ENCODE data around the gene WDR59.
"Not testable (repeated sequence)": the region's sequence is repeated elsewhere in the genome, so short reads cannot be mapped to it uniquely, and the experiment has no call there.

The WDR59 gene

GRCh38 chr16:75011634-75012307 is 26.8 kb upstream of the WDR59 start:
- DNase-seq: no peak

- DNase-seq: no peak
These were observed 25.5 kb upstream of the WDR59 start for GRCh38 chr16:75010427-75010826.

GRCh38 chr16:75007443-75007842 is 22.5 kb upstream of the WDR59 start:
- DNase-seq: no peak

- DNase-seq: no peak
These were observed 20.8 kb upstream of the WDR59 start for GRCh38 chr16:75005697-75006096.

GRCh38 chr16:75004460-75004859 is 19.5 kb upstream of the WDR59 start:
- DNase-seq: no peak

GRCh38 chr16:75003931-75004330 is 19.0 kb upstream of the WDR59 start:
- DNase-seq: no peak

- DNase-seq: no peak
These were observed 17.6 kb upstream of the WDR59 start for GRCh38 chr16:75002474-75002873.

- DNase-seq: no peak
These were observed 15.7 kb upstream of the WDR59 start for GRCh38 chr16:75000481-75001081.

GRCh38 chr16:74999609-75000480 is 14.9 kb upstream of the WDR59 start:
- no peak for DNase-seq

- no peak for DNase-seq
These were observed 14.3 kb upstream of the WDR59 start for GRCh38 chr16:74999219-74999608.

GRCh38 chr16:74998481-74999218 is 13.7 kb upstream of the WDR59 start, which contains the start of gene ZNRF1:
TSS of gene ZNRF1 (plus strand) at chr16:74999024. CDS start at chr16:74999672, 648 bp downstream.
- peak; percentile 40 for DNase-seq

GRCh38 chr16:74997042-74997491 is 12.1 kb upstream of the WDR59 start:
- no peak for DNase-seq

- no peak for DNase-seq
These were observed 11.1 kb upstream of the WDR59 start for GRCh38 chr16:74995986-74996385.

- DNase-seq: no peak
These were observed 6.9 kb upstream of the WDR59 start for GRCh38 chr16:74991593-74992403.

GRCh38 chr16:74991268-74991592 is 6.3 kb upstream of the WDR59 start:
- DNase-seq: no peak

- DNase-seq: no peak
These were observed 5.9 kb upstream of the WDR59 start for GRCh38 chr16:74990832-74991231.

- DNase-seq: not testable (repeated sequence)
These were observed 4.9 kb upstream of the WDR59 start for GRCh38 chr16:74989864-74990263.

- DNase-seq: no peak
These were observed 2.2 kb upstream of the WDR59 start for GRCh38 chr16:74987027-74987681.

- DNase-seq: no peak
These were observed 762 bp downstream of the WDR59 start for GRCh38 chr16:74984194-74984528.

GRCh38 chr16:74982256-74982655 is 2.7 kb downstream of the WDR59 start:
- DNase-seq: no peak

- no peak for DNase-seq
These were observed 9.3 kb downstream of the WDR59 start for GRCh38 chr16:74975591-74975990.

GRCh38 chr16:74973304-74973703 is 11.6 kb downstream of the WDR59 start:
- no peak for DNase-seq
